CD4-positive, alpha-beta T cell treated with Interleukin-6 for 4 hours (primary cell): Measurements from ENCODE around the gene HS6ST1.

Source experiments
- DNase-seq: peaks from one replicate; pipeline ENCODE4 v3.0.0-alpha.2; 2020; ENCODE audit warnings: mixed read lengths

HS6ST1 gene

GRCh38 chr2:128308889-128309279 is 9.8 kb downstream of the HS6ST1 start:
- DNase-seq: peak; percentile 1

GRCh38 chr2:128308284-128308731 is 10.4 kb downstream of the HS6ST1 start:
- DNase-seq: peak; percentile 0

GRCh38 chr2:128307595-128307994 is 11.1 kb downstream of the HS6ST1 start:
- DNase-seq: peak; percentile 1

- DNase-seq: peak; percentile 0
These were observed 11.7 kb downstream of the HS6ST1 start for GRCh38 chr2:128306931-128307460.

- peak; percentile 0 for DNase-seq
These were observed 12.4 kb downstream of the HS6ST1 start for GRCh38 chr2:128306081-128306930.

GRCh38 chr2:128305555-128306080 is 13.1 kb downstream of the HS6ST1 start:
- no peak for DNase-seq

- peak; percentile 0 for DNase-seq
These were observed 13.7 kb downstream of the HS6ST1 start for GRCh38 chr2:128304715-128305554.

GRCh38 chr2:128304330-128304714 is 14.3 kb downstream of the HS6ST1 start:
- DNase-seq: no peak

GRCh38 chr2:128303911-128304310 is 14.8 kb downstream of the HS6ST1 start:
- no peak for DNase-seq

GRCh38 chr2:128303095-128303791 is 15.4 kb downstream of the HS6ST1 start:
- no peak for DNase-seq

GRCh38 chr2:128302744-128303067 is 16.0 kb downstream of the HS6ST1 start:
- DNase-seq: no peak

GRCh38 chr2:128302011-128302743 is 16.5 kb downstream of the HS6ST1 start:
- no peak for DNase-seq

GRCh38 chr2:128301501-128301966 is 17.1 kb downstream of the HS6ST1 start:
- no peak for DNase-seq

- DNase-seq: no peak
These were observed 17.6 kb downstream of the HS6ST1 start for GRCh38 chr2:128301021-128301420.

- no peak for DNase-seq
These were observed 18.3 kb downstream of the HS6ST1 start for GRCh38 chr2:128300151-128301020.

- no peak for DNase-seq
These were observed 19.0 kb downstream of the HS6ST1 start for GRCh38 chr2:128299628-128300027.

- DNase-seq: no peak
These were observed 19.7 kb downstream of the HS6ST1 start for GRCh38 chr2:128298846-128299507.

- no peak for DNase-seq
These were observed 20.4 kb downstream of the HS6ST1 start for GRCh38 chr2:128298286-128298685.

- DNase-seq: no peak
These were observed 24.7 kb downstream of the HS6ST1 start for GRCh38 chr2:128293870-128294455.

GRCh38 chr2:128293426-128293755 is 25.3 kb downstream of the HS6ST1 start:
- DNase-seq: no peak
